ENCODE data around the gene ABHD5. TPM values are rescaled to one million over a fixed set of nuclear protein-coding genes. Genes with fewer than 3 reads are reported as not detected.
"Not testable (repeated sequence)": the region's sequence is repeated elsewhere in the genome, so short reads cannot be mapped to it uniquely, and the experiment has no call there.

Gene ABHD5
- total RNA-seq, 1 donor from 2014 or later = 33.2 TPM

GRCh38 chr3:43674345-43675085 is 16.2 kb upstream of the ABHD5 start:
- no peaks in the 10 kb centered on the region for H3K27me3 ChIP-seq (ENCODE audit: control insufficient read depth, insufficient read depth, low read length)
- no peak for DNase-seq (ENCODE audit: low read depth)
- H3K36me3 ChIP-seq (ENCODE audit: control insufficient read depth, insufficient read depth, low read length) = no peaks in the 10 kb centered on the region
- no peak for TF ChIP-seq CTCF (IDR thresholded peaks at IDR 0.05; ENCODE audit: insufficient read depth, low read length, severe bottlenecking)
- peak; percentile 32 for FAIRE-seq
- no peak overlapping the region for H3K4me3 ChIP-seq (ENCODE audit: low read depth, low read length)

- H3K27me3 ChIP-seq (ENCODE audit: control insufficient read depth, insufficient read depth, low read length) = no peaks in the 10 kb centered on the region
- DNase-seq (ENCODE audit: low read depth) = no peak
- FAIRE-seq = no peak
- H3K4me3 ChIP-seq (ENCODE audit: low read depth, low read length) = no peak overlapping the region
- TF ChIP-seq CTCF (IDR thresholded peaks at IDR 0.05; ENCODE audit: insufficient read depth, low read length, severe bottlenecking) = no peak
- H3K36me3 ChIP-seq (ENCODE audit: control insufficient read depth, insufficient read depth, low read length) = no peaks in the 10 kb centered on the region
Measured at GRCh38 chr3:43675593-43675992, 15.1 kb upstream of the ABHD5 start.

- FAIRE-seq (no peak), DNase-seq (ENCODE audit: low read depth) (no peak)
- Histone ChIP-seq H3K36me3 (ENCODE audit: control insufficient read depth, insufficient read depth, low read length) (no peaks in the 10 kb centered on the region), H3K4me3 (ENCODE audit: low read depth, low read length) (no peak overlapping the region), H3K27me3 (ENCODE audit: control insufficient read depth, insufficient read depth, low read length) (no peaks in the 10 kb centered on the region)
- no peak for TF ChIP-seq CTCF (IDR thresholded peaks at IDR 0.05; ENCODE audit: insufficient read depth, low read length, severe bottlenecking)
Measured at GRCh38 chr3:43676441-43676840, 14.3 kb upstream of the ABHD5 start.

GRCh38 chr3:43678375-43678774 is 12.4 kb upstream of the ABHD5 start:
- not testable (repeated sequence) for H3K27me3 ChIP-seq (ENCODE audit: control insufficient read depth, insufficient read depth, low read length); H3K4me3 ChIP-seq (ENCODE audit: low read depth, low read length); FAIRE-seq; H3K36me3 ChIP-seq (ENCODE audit: control insufficient read depth, insufficient read depth, low read length); DNase-seq (ENCODE audit: low read depth)

GRCh38 chr3:43678887-43679449 is 11.8 kb upstream of the ABHD5 start:
- DNase-seq (ENCODE audit: low read depth); FAIRE-seq; H3K27me3 ChIP-seq (ENCODE audit: control insufficient read depth, insufficient read depth, low read length); H3K4me3 ChIP-seq (ENCODE audit: low read depth, low read length); H3K36me3 ChIP-seq (ENCODE audit: control insufficient read depth, insufficient read depth, low read length): not testable (repeated sequence)

- H3K27me3 ChIP-seq (ENCODE audit: control insufficient read depth, insufficient read depth, low read length) = not testable (repeated sequence)
Measured at GRCh38 chr3:43680857-43681256, 9.9 kb upstream of the ABHD5 start.

GRCh38 chr3:43684944-43685343 is 5.8 kb upstream of the ABHD5 start:
- FAIRE-seq (no peak), DNase-seq (ENCODE audit: low read depth) (no peak)
- no peak for TF ChIP-seq CTCF (IDR thresholded peaks at IDR 0.05; ENCODE audit: insufficient read depth, low read length, severe bottlenecking)
- H3K4me3 ChIP-seq (ENCODE audit: low read depth, low read length) = no peak overlapping the region
- no peaks in the 10 kb centered on the region for H3K36me3 ChIP-seq (ENCODE audit: control insufficient read depth, insufficient read depth, low read length)
- H3K27me3 ChIP-seq (ENCODE audit: control insufficient read depth, insufficient read depth, low read length) = no peaks in the 10 kb centered on the region

More at GRCh38 chr3:43680857-43681256, 9.9 kb upstream of the ABHD5 start:
- H3K36me3 ChIP-seq (ENCODE audit: control insufficient read depth, insufficient read depth, low read length); H3K4me3 ChIP-seq (ENCODE audit: low read depth, low read length); FAIRE-seq; DNase-seq (ENCODE audit: low read depth): not testable (repeated sequence)

Data from bronchial epithelial cell (primary cell).